Measurements from ENCODE around the gene RPLP2.

Gene RPLP2

GRCh38 chr11:821512-822371, 12.0 kb downstream of the RPLP2 start:
- in situ Hi-C loops (cut with MboI; ENCODE audit: low sequenced_read_pairs): no loop called here

- in situ Hi-C loops (cut with MboI; ENCODE audit: low sequenced_read_pairs): no loop called here
These were observed 13.9 kb downstream of the RPLP2 start for GRCh38 chr11:823441-824291.

DNA sequence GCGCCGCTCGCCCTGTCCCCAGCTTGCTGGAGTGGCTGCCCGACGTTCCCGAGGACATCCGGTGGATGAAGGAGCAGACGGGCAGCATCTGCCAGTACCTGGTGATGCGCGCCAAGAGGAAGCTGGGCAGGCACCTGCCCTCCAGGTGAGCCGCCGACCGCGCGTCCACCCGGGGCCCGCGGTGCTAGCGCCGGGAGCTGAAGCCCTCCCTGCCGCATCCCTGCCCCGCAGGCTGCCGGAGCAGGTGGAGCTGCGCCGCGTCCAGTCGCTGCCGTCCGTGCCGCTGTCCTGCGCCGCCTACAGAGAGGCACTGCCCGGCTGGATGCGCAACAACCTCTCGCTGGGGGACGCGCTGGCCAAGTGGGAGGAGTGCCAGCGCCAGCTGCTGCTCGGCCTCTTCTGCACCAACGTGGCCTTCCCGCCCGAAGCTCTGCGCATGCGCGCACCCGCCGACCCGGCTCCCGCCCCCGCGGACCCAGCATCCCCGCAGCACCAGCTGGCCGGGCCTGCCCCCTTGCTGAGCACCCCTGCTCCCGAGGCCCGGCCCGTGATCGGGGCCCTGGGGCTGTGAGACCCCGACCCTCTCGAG, 14.6 kb downstream of the RPLP2 start:
- in situ Hi-C loops (cut with MboI; ENCODE audit: low sequenced_read_pairs): no loop called here

DNA sequence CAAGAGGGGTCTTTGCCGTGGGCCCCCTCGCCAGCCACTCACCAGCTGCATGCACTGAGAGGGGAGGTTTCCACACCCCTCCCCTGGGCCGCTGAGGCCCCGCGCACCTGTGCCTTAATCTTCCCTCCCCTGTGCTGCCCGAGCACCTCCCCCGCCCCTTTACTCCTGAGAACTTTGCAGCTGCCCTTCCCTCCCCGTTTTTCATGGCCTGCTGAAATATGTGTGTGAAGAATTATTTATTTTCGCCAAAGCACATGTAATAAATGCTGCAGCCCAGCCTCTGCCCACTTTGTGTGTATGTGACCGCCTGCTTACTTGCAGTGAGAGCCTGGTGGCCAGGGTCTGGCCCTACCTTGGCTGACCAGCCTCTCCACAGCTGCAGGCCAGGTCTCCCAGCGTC, 15.2 kb downstream of the RPLP2 start:
- in situ Hi-C loops (cut with MboI; ENCODE audit: low sequenced_read_pairs): no loop called here

GRCh38 chr11:825366-826226, 15.8 kb downstream of the RPLP2 start:
- in situ Hi-C loops (cut with MboI; ENCODE audit: low sequenced_read_pairs): no loop called here

DNA sequence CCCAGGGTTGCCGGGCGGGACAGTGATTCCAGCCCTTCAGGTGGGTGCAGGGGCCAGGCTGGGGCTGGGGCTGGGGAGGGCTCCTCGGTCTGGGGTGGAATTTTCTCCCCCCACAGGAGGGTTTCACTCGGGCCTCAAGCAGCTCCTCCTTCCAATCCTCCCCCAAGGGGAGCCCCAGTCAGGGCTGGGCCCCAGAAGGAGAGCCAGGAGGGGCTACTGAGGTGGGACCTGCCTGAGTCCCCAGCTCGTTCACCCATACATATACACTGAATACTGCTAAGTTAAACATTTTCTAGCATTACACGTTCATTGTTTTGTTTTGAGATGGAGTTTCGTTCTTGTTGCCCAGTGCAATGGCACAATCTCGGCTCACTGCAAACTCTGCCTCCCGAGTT, 16.5 kb downstream of the RPLP2 start:
- in situ Hi-C loops (cut with MboI; ENCODE audit: low sequenced_read_pairs): no loop called here

DNA sequence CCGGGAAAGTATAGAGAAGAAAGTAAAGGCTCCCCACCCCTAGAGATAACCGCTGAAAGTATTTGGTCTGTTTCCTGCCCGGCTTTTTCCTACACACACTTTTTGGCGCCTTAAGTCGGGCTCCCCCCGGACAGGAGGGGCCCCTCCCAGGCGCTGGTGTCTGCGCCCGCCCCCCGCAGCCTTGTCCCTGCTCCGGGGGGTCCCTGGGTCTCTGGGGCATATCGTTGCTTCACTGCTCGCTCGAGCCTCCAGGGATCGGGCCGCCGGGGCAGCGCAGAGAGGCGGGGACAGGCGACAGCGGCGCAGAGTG, 17.0 kb downstream of the RPLP2 start:
- in situ Hi-C loops (cut with MboI; ENCODE audit: low sequenced_read_pairs): no loop called here

DNA sequence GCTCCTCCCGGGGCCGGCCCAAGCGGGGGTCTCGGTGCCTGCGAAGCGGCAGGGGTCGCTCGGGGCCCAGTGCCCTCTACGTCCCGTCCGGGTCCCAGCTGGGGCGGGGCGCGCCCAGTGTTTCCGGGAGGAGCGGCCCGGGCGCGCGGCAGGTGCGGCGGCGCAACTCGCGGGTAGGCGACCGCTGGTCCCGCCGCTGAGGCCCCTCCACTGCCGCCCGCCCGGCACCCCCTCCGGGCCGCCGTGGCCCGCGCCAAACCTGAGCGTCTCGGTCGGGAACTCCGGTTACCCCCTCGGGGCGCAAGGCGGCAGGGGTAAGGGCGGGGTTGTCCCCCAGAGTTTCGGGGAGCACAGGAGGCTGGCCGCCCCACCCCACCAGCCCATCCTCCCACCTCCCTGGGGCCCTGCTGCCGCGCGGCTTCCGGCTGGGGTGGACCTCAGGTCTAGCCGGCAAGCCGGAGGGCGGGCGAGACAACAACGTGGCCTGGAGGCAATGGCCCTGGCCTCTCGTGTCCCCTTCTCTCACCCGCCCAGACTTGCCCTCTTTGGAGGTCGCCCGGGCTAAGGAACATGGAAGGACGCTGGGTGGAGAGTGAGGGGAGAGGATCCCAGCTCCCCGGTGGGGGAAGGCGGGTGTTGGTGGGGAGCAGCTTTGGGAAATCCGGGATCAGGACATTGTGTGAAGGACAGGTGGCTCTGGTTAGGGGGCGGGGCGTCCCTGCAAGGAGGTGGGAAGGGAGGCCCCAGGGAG, 17.6 kb downstream of the RPLP2 start:
- in situ Hi-C loops (cut with MboI; ENCODE audit: low sequenced_read_pairs): no loop called here

DNA sequence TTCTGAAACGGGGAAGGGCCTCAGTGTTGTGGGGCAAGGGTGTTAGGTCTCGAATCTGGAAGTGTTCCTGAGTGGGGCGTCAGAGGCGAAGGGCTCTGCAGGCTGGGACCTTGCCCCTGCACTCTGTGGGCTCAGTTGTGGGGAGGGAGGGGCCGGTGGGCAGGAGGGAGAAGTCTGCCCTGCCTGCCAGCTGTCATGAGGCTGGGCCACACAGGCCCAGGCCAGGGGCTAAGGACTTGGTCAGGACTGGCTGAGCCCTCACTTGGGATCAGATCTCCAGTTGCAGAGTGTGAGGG, 18.1 kb downstream of the RPLP2 start, which contains the start of gene CRACR2B:
Gene CRACR2B, plus strand, starts transcription at position 23 of the 296 bp plus-strand sequence. CDS start 689 bp downstream, outside the sequence.
- in situ Hi-C loops (cut with MboI; ENCODE audit: low sequenced_read_pairs): no loop called here

- in situ Hi-C loops (cut with MboI; ENCODE audit: low sequenced_read_pairs): no loop called here
These were observed 18.9 kb downstream of the RPLP2 start for GRCh38 chr11:828506-829175.

- in situ Hi-C loops (cut with MboI; ENCODE audit: low sequenced_read_pairs): no loop called here
These were observed 19.5 kb downstream of the RPLP2 start for GRCh38 chr11:829176-829846.

- in situ Hi-C loops (cut with MboI; ENCODE audit: low sequenced_read_pairs): no loop called here
These were observed 20.1 kb downstream of the RPLP2 start for GRCh38 chr11:829847-830294.

DNA sequence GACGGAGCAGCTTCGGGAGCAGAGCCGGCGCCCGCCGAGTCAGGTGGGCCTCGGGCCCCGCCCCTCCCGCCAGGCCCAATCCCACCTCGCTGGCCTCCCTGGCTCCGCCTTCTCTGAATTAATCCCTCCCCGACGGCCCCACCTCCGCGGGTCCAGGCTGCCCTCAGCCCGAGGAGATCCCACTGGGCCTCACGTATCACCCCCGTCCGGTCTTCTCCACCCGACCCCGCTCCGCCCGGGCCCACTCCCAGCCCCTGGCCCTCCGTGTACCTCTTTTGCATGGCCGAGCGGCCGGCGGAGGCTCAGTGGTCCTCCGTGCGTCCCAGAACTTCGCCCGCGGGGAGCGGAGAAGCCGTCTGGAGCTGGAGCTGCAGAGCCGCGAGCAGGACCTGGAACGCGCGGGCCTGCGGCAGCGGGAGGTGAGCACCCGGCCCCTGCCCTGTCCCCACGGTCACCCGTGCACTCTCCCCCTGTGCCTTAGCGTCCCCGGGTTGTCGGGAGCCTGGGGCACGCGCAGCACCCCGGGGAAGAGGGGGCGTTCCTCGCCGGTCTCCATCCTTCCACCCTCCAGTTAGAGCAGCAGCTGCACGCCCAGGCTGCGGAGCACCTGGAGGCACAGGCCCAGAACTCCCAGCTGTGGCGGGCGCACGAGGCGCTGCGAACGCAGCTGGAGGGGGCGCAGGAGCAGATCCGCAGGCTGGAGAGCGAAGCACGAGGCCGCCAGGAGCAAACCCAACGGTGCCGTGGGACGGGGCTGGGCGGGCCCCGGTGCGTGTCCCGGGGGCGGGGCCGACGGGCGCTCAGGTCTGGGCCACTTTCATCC, 20.7 kb downstream of the RPLP2 start:
- in situ Hi-C loops (cut with MboI; ENCODE audit: low sequenced_read_pairs): no loop called here

- in situ Hi-C loops (cut with MboI; ENCODE audit: low sequenced_read_pairs): no loop called here
These were observed 21.5 kb downstream of the RPLP2 start for GRCh38 chr11:831118-831864.

GRCh38 chr11:831961-832528, 22.3 kb downstream of the RPLP2 start:
- in situ Hi-C loops (cut with MboI; ENCODE audit: low sequenced_read_pairs): no loop called here

DNA sequence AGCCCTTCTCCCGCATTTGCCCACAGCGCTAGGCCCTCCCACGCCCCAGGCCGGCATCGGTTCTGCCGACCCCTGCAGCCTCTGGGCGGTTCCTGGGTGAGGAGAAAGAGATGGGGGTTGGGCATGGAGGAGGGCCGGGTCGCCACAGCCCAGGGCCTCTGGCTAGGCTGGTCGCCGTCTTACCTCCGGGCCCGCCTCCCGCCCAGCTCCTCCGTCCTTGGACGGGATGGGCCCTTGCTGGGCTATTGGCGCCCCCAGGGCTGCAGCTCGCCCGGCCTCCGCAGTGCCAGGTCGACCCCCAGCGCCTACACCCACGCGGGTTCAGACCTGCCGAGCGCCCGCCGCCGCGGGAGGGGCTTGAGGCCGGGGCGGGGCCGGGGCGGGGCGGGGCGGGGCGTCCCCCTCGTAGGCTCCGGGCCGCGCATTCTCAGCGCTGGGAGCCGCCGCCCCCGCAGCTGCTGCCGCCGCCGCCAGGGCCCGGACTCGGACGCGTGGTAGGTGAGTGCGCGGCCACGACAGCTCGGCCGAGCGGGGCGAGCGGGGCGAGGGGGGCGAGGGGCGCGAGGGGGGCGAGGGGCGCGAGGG, 22.9 kb downstream of the RPLP2 start, which contains the start of gene CD151:
Gene CD151, plus strand, starts transcription at position 424 of the 585 bp plus-strand sequence. CDS start 3,118 bp downstream, outside the sequence.
- in situ Hi-C loops (cut with MboI; ENCODE audit: low sequenced_read_pairs): no loop called here

Measured in HL-60/S4 (cell line).